Epithelial cell of esophagus (primary cell): ENCODE measurements around the gene FHDC1.
A peak's percentile ranks its signal among the peaks of the same experiment; 100 is the strongest.

Experiments used
- DNase-seq: peaks from one replicate; pipeline ENCODE4 v3.0.0; 2010; ENCODE audit warnings: low read depth
- H3K4me3 ChIP-seq: 2 replicates; pipeline ENCODE4 v1.5.1; 2011; ENCODE audit warnings: mild to moderate bottlenecking, low read length, control low read depth
- CTCF ChIP-seq: IDR thresholded peaks from 2 replicates; pipeline ENCODE4 v1.5.1; 2011; ENCODE audit warnings: low read depth, mild to moderate bottlenecking, low read length, control low read depth, inconsistent platforms; ENCODE audit not compliant: insufficient read depth; ENCODE audit errors: missing control alignments

FHDC1 gene

GRCh38 chr4:152935143-152935542 lies 980 bp upstream of the FHDC1 start:
- TF ChIP-seq CTCF: no peak

GRCh38 chr4:152936446-152937335 lies 568 bp downstream of the FHDC1 start:
- peak; percentile 15 for TF ChIP-seq CTCF
- DNase-seq: peak; percentile 48
- peak overlapping the region; percentile 72 for H3K4me3 ChIP-seq

More at GRCh38 chr4:152935143-152935542, 980 bp upstream of the FHDC1 start:
- no peak overlapping the region for H3K4me3 ChIP-seq
- DNase-seq: peak; percentile 54

- no peak for TF ChIP-seq CTCF
Measured at GRCh38 chr4:152937336-152938236, 1.5 kb downstream of the FHDC1 start.

GRCh38 chr4:152938237-152938947 lies 2.3 kb downstream of the FHDC1 start:
- H3K4me3 ChIP-seq: peak overlapping the region; percentile 72
- TF ChIP-seq CTCF: no peak
- DNase-seq: no peak

More at GRCh38 chr4:152937336-152938236, 1.5 kb downstream of the FHDC1 start:
- peak overlapping the region; percentile 72 for H3K4me3 ChIP-seq
- DNase-seq: peak; percentile 63

- DNase-seq: no peak
- no peak overlapping the region for H3K4me3 ChIP-seq
- TF ChIP-seq CTCF: no peak
Measured at GRCh38 chr4:152939621-152940020, 3.5 kb downstream of the FHDC1 start.

- no peak for TF ChIP-seq CTCF
Measured at GRCh38 chr4:152940461-152940860, 4.3 kb downstream of the FHDC1 start.

More at GRCh38 chr4:152940461-152940860, 4.3 kb downstream of the FHDC1 start:
- H3K4me3 ChIP-seq: no peak overlapping the region
- DNase-seq: no peak
